ENCODE measurements around the gene REEP1.

Gene REEP1

GRCh38 chr2:86239745-86240144, 97.7 kb downstream of the REEP1 start:
- TF ChIP-seq FOXM1 (IDR thresholded peaks at IDR 0.05; ENCODE audit: borderline replicate concordance, low read depth) (no peak), NFIC (IDR thresholded peaks at IDR 0.05) (no peak), CEBPB (IDR thresholded peaks at IDR 0.05) (no peak), YY1 (IDR thresholded peaks at IDR 0.05; ENCODE audit: low read depth) (no peak), TAF1 (IDR thresholded peaks at IDR 0.05; ENCODE audit: low read depth) (no peak), REST (IDR thresholded peaks at IDR 0.05; ENCODE audit: low read depth) (no peak), EGR1 (IDR thresholded peaks at IDR 0.05) (no peak), TEAD4 (IDR thresholded peaks at IDR 0.05) (no peak)
- TF ChIP-seq, protein P1, sequence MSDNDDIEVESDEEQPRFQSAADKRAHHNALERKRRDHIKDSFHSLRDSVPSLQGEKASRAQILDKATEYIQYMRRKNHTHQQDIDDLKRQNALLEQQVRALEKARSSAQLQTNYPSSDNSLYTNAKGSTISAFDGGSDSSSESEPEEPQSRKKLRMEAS (IDR thresholded peaks at IDR 0.05), result no peak

GRCh38 chr2:86239326-86239725, 98.1 kb downstream of the REEP1 start:
- no peak for TF ChIP-seq EP300 (IDR thresholded peaks at IDR 0.05; ENCODE audit: borderline replicate concordance)
- no peak for TF ChIP-seq NFIC (IDR thresholded peaks at IDR 0.05)
- TF ChIP-seq RAD21 (IDR thresholded peaks at IDR 0.05; ENCODE audit: low read depth), result no peak
- no peak for TF ChIP-seq CREB1 (IDR thresholded peaks at IDR 0.05; ENCODE audit: low read depth)
- TF ChIP-seq, protein P2, sequence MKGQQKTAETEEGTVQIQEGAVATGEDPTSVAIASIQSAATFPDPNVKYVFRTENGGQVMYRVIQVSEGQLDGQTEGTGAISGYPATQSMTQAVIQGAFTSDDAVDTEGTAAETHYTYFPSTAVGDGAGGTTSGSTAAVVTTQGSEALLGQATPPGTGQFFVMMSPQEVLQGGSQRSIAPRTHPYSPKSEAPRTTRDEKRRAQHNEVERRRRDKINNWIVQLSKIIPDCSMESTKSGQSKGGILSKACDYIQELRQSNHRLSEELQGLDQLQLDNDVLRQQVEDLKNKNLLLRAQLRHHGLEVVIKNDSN (IDR thresholded peaks at IDR 0.05), result no peak
- no peak for TF ChIP-seq TAF1 (IDR thresholded peaks at IDR 0.05; ENCODE audit: low read depth)
- TF ChIP-seq, protein P1 (IDR thresholded peaks at IDR 0.05), result no peak
- TF ChIP-seq ZBTB7A (IDR thresholded peaks at IDR 0.05; ENCODE audit: low read depth), result no peak
- TF ChIP-seq YY1 (IDR thresholded peaks at IDR 0.05; ENCODE audit: low read depth), result no peak
- no peak for TF ChIP-seq CEBPB (IDR thresholded peaks at IDR 0.05)
- no peak for TF ChIP-seq EGR1 (IDR thresholded peaks at IDR 0.05)
- TF ChIP-seq TCF12 (IDR thresholded peaks at IDR 0.05; ENCODE audit: low read depth), result no peak
- no peak for TF ChIP-seq FOXM1 (IDR thresholded peaks at IDR 0.05; ENCODE audit: borderline replicate concordance, low read depth)
- TF ChIP-seq TEAD4 (IDR thresholded peaks at IDR 0.05), result no peak

GRCh38 chr2:86238354-86238753, 99.1 kb downstream of the REEP1 start:
- no peak for TF ChIP-seq NFIC (IDR thresholded peaks at IDR 0.05)
- TF ChIP-seq EP300 (IDR thresholded peaks at IDR 0.05; ENCODE audit: borderline replicate concordance), result no peak
- no peak for TF ChIP-seq TCF12 (IDR thresholded peaks at IDR 0.05; ENCODE audit: low read depth)
- no peak for TF ChIP-seq RAD21 (IDR thresholded peaks at IDR 0.05; ENCODE audit: low read depth)
- TF ChIP-seq, protein P2 (IDR thresholded peaks at IDR 0.05), result no peak
- TF ChIP-seq CREB1 (IDR thresholded peaks at IDR 0.05; ENCODE audit: low read depth), result no peak
- TF ChIP-seq TAF1 (IDR thresholded peaks at IDR 0.05; ENCODE audit: low read depth), result no peak
- no peak for TF ChIP-seq TEAD4 (IDR thresholded peaks at IDR 0.05)
- TF ChIP-seq FOXM1 (IDR thresholded peaks at IDR 0.05; ENCODE audit: borderline replicate concordance, low read depth), result no peak
- TF ChIP-seq, protein P1 (IDR thresholded peaks at IDR 0.05), result no peak
- no peak for TF ChIP-seq CEBPB (IDR thresholded peaks at IDR 0.05)
- no peak for TF ChIP-seq EGR1 (IDR thresholded peaks at IDR 0.05)
- no peak for TF ChIP-seq ZBTB7A (IDR thresholded peaks at IDR 0.05; ENCODE audit: low read depth)
- TF ChIP-seq YY1 (IDR thresholded peaks at IDR 0.05; ENCODE audit: low read depth), result no peak
- TF ChIP-seq REST (IDR thresholded peaks at IDR 0.05; ENCODE audit: low read depth), result no peak

- TF ChIP-seq, protein P2 (IDR thresholded peaks at IDR 0.05), result no peak
- no peak for TF ChIP-seq NFIC (IDR thresholded peaks at IDR 0.05)
- no peak for TF ChIP-seq REST (IDR thresholded peaks at IDR 0.05; ENCODE audit: low read depth)
- no peak for TF ChIP-seq ZBTB7A (IDR thresholded peaks at IDR 0.05; ENCODE audit: low read depth)
- no peak for TF ChIP-seq YY1 (IDR thresholded peaks at IDR 0.05; ENCODE audit: low read depth)
- no peak for TF ChIP-seq TAF1 (IDR thresholded peaks at IDR 0.05; ENCODE audit: low read depth)
- TF ChIP-seq RAD21 (IDR thresholded peaks at IDR 0.05; ENCODE audit: low read depth), result no peak
- TF ChIP-seq, protein P1 (IDR thresholded peaks at IDR 0.05), result no peak
- TF ChIP-seq CEBPB (IDR thresholded peaks at IDR 0.05), result no peak
- TF ChIP-seq TEAD4 (IDR thresholded peaks at IDR 0.05), result no peak
Observed at GRCh38 chr2:86237172-86237571, 100.3 kb downstream of the REEP1 start.
